22Rv1 (cell line): ENCODE results near the gene PDE10A.

Source experiments
- ZFX ChIP-seq: fragments of 450-650 bp; IDR thresholded peaks from 2 replicates; pipeline ENCODE4 v1.6.1; 2017; ENCODE audit warnings: antibody characterized with exemption, borderline replicate concordance
- TF ChIP-seq, protein P1 (sequence below): fragments of 450-650 bp; IDR thresholded peaks from 2 replicates; pipeline ENCODE4 v1.5.1; 2017; ENCODE audit warnings: mild to moderate bottlenecking

DNA sequence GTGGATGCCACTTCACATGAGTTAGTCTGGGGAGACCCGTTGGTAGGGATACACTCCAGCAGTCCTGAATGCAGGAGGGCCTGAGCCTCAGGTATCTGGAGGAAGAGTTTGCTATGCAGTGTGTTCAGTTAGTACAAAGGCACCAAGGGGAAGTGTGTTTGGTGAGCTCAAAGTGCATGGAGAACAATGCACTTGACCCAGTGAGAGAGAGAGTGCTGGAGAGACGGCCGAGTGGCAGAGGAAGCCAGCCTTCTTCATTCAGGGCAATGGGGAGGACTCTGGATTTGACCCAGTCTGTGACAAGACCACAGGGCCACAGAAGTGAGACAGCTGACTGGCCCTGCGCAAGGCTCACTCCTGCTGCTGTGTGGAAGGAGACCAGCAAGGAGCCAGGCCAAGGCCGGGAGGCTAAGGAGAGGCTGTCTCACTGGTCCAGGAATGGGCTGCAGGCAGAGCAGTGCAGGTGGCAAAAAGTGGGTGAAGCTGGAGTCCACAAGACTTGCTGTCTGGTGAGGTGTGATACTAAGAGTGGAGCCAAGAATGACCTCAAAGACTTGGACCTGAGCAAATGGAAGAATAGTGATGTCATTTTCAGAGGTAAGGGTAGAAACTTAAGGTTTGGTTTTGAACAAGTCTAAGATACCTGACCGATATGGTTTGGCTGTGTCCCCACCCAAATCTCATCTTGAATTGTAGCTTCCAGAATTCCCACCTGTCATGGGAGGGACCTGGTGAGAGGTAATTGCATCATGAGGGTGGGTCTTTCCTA is 38.0 kb downstream of the PDE10A start:
- TF ChIP-seq, protein P1, sequence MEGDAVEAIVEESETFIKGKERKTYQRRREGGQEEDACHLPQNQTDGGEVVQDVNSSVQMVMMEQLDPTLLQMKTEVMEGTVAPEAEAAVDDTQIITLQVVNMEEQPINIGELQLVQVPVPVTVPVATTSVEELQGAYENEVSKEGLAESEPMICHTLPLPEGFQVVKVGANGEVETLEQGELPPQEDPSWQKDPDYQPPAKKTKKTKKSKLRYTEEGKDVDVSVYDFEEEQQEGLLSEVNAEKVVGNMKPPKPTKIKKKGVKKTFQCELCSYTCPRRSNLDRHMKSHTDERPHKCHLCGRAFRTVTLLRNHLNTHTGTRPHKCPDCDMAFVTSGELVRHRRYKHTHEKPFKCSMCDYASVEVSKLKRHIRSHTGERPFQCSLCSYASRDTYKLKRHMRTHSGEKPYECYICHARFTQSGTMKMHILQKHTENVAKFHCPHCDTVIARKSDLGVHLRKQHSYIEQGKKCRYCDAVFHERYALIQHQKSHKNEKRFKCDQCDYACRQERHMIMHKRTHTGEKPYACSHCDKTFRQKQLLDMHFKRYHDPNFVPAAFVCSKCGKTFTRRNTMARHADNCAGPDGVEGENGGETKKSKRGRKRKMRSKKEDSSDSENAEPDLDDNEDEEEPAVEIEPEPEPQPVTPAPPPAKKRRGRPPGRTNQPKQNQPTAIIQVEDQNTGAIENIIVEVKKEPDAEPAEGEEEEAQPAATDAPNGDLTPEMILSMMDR: no peak
- TF ChIP-seq ZFX: no peak
